Spleen (tissue), 7 donors: Measurements from ENCODE around the gene PCBP3.

ENCODE experiments used
- CTCF ChIP-seq, 11 experiments: fragments of 200-600 bp in 7 of 11; fragments of 450-650 bp in 4 of 11; sonication (generic) in 4 of 11; IDR thresholded peaks in 8 of 11; conservative IDR thresholded peaks in 3 of 11; 1 replicate in 7 of 11; 2 replicates in 4 of 11; pipeline versions ENCODE4 v1.4.0 to v1.8.0; 2016 to 2021; ENCODE audit warnings: antibody characterized with exemption in 11 of 11, inconsistent platforms in 4 of 11, mild to moderate bottlenecking in 1 of 11
- POLR2AphosphoS5 ChIP-seq, 3 donors: sonication (generic); formaldehyde crosslinking; IDR thresholded peaks; one replicate each; pipeline ENCODE4 v1.5.1; 2017; ENCODE audit warnings: antibody characterized with exemption in 3 of 3
- donor health status: DM: no; HTN: no; CAD: no; lungs with moderate emphysema.
- donor health status: DM: no; HTN: no; CAD: no.
- donor health status: DM: no; HTN: no; CAD: no.

- TF ChIP-seq CTCF (IDR thresholded peaks at IDR 0.05 in 8 of 11, conservative IDR thresholded peaks at IDR 0.05 in 3 of 11) (no peak), POLR2AphosphoS5 (IDR thresholded peaks at IDR 0.05) (no peak)
These were observed 242.0 kb downstream of the PCBP3 start for GRCh38 chr21:45885597-45885929.
